ENCODE measurements around the gene NOS1AP.

DNA sequence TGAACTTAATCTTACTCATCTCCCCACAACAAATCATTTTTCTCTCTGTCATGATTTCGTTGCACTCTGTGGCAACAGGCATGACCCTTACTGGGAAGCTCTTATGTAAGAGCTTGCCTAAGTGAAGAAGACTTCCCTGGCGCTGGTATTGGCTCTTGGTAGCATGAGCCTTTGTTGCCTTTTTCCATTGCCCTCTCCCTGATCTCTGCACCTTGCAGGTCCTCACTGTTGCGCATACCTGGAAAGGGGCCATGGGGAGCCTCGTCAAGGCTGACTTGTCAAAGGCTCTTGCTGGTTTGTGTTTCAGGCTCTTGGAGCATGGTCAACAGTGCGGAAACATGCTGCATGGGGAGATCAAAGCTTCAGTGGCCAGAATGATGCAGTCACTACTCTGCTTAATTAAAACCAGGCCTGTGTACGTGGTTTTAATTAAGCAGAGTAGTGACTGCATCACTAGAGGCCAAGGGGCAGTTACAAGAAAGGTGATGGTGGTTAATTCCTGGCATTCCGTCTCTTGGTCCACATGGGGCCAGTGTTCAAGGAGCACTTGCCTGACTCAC, 165.8 kb downstream of the NOS1AP start:
- TF ChIP-seq POLR2AphosphoS5 (IDR thresholded peaks at IDR 0.05; ENCODE audit: insufficient read depth in 1 of 2, low read depth in 1 of 2) (no peak), POLR2A (IDR thresholded peaks at IDR 0.05) (no peak)
- TF ChIP-seq, protein P1, sequence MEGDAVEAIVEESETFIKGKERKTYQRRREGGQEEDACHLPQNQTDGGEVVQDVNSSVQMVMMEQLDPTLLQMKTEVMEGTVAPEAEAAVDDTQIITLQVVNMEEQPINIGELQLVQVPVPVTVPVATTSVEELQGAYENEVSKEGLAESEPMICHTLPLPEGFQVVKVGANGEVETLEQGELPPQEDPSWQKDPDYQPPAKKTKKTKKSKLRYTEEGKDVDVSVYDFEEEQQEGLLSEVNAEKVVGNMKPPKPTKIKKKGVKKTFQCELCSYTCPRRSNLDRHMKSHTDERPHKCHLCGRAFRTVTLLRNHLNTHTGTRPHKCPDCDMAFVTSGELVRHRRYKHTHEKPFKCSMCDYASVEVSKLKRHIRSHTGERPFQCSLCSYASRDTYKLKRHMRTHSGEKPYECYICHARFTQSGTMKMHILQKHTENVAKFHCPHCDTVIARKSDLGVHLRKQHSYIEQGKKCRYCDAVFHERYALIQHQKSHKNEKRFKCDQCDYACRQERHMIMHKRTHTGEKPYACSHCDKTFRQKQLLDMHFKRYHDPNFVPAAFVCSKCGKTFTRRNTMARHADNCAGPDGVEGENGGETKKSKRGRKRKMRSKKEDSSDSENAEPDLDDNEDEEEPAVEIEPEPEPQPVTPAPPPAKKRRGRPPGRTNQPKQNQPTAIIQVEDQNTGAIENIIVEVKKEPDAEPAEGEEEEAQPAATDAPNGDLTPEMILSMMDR (IDR thresholded peaks at IDR 0.05), result no peak

Data from vagina (tissue), 2 donors.